K562 (cell line): ENCODE measurements around the gene SIPA1L2. TPM values are rescaled to one million over a fixed set of nuclear protein-coding genes. Genes with fewer than 3 reads are reported as not detected.

Experiments
- ATAC-seq: fragments of 200-7000 bp; cut with Tn5 transposase; 3 replicates; pipeline ENCODE4 v1.9.1; 2020; ENCODE audit warnings: moderate library complexity
- BruUV-seq: library from RNA; stranded (reverse); fragments of 400-500 nt; replicated peaks from 2 replicates; lab custom pipeline; 2021; lab: Mats Ljungman, UMichigan
- CTCF ChIA-PET: fragments of 300-600 bp; formaldehyde crosslinking; extraction: SDS; loops from one replicate; lab custom pipeline; 2021; ENCODE audit warnings: low intra/inter-chr PET ratio; lab: Yijun Ruan, JAX
- POLR2A ChIA-PET: fragments of 300-600, 350-650 bp; sonication (Branson Sonifier 250); formaldehyde crosslinking; extraction: SDS; loops from one replicate; lab custom pipeline; 2021; ENCODE audit warnings: antibody characterized with exemption, inconsistent platforms; lab: Yijun Ruan, JAX
- DNase-seq, 4 experiments: peaks; one replicate each; pipeline versions ENCODE4 v3.0.0 to v3.0.0-alpha.2; 2011 to 2018; ENCODE audit warnings: low spot score in 3 of 4, mixed read lengths in 3 of 4; ENCODE audit errors: extremely low read depth in 1 of 4
- FAIRE-seq: peaks from 2 replicates; lab custom pipeline; 2011; peaks lifted over from hg19 to GRCh38; lab: Jason Lieb, UNC
- H2AFZ ChIP-seq: 2 replicates; pipeline ENCODE4 v1.6.0; 2011; ENCODE audit warnings: low read depth, low read length, control low read depth, inconsistent platforms
- H3K27ac ChIP-seq: fragments of 200-600 bp; 3 replicates; pipeline ENCODE4 v1.8.0; 2011; ENCODE audit warnings: low read depth, mild to moderate bottlenecking, control low read depth, inconsistent platforms, low read length, moderate library complexity, mixed read lengths; ENCODE audit errors: extremely low read depth
- H3K27me3 ChIP-seq, 2 experiments: fragments of 300-600 bp in 1 of 2; 2 replicates in 1 of 2; 3 replicates in 1 of 2; pipeline versions ENCODE4 v1.6.0 to v1.8.0; 2011; ENCODE audit warnings: inconsistent platforms in 2 of 2, low read length in 2 of 2, mild to moderate bottlenecking in 1 of 2, mixed read lengths in 1 of 2, moderate library complexity in 1 of 2; ENCODE audit not compliant: control insufficient read depth in 2 of 2, insufficient read depth in 2 of 2
- H3K36me3 ChIP-seq: fragments of 300-600 bp; 3 replicates; pipeline ENCODE4 v1.8.0; 2011; ENCODE audit warnings: mild to moderate bottlenecking, low read length, inconsistent platforms; ENCODE audit not compliant: control insufficient read depth, insufficient read depth
- H3K4me1 ChIP-seq, 2 experiments: fragments of 200-600 bp in 1 of 2; replicated peaks in 1 of 2; 2 replicates in 1 of 2; 3 replicates in 1 of 2; pipeline versions ENCODE4 v1.5.1 to v1.8.0; 2011; ENCODE audit warnings: inconsistent platforms in 2 of 2, low read length in 2 of 2, mild to moderate bottlenecking in 1 of 2, mixed read lengths in 1 of 2, moderate library complexity in 1 of 2; ENCODE audit not compliant: control insufficient read depth in 2 of 2, insufficient read depth in 2 of 2
- H3K4me2 ChIP-seq: 2 replicates; pipeline ENCODE4 v1.6.1; 2011; ENCODE audit warnings: low read length, control low read depth, inconsistent platforms, mixed read lengths; ENCODE audit not compliant: insufficient read depth
- H3K4me3 ChIP-seq: fragments of 200-600 bp; sonication (generic), shearing (Covaris generic); 2 replicates; pipeline ENCODE4 v1.5.1; 2016; ENCODE audit warnings: control low read depth, inconsistent platforms
- H3K79me2 ChIP-seq: fragments of 200-600 bp; 3 replicates; pipeline ENCODE4 v1.8.0; 2011; ENCODE audit warnings: low read length, inconsistent platforms; ENCODE audit not compliant: control insufficient read depth, insufficient read depth
- H3K9ac ChIP-seq, 2 experiments: 2 replicates each; pipeline versions ENCODE4 v1.6.0 to v1.6.1; 2011; ENCODE audit warnings: low read depth in 2 of 2, low read length in 2 of 2, control low read depth in 1 of 2, inconsistent platforms in 1 of 2, mild to moderate bottlenecking in 1 of 2, mixed read lengths in 1 of 2; ENCODE audit not compliant: insufficient read depth in 1 of 2
- H3K9me1 ChIP-seq: one replicate; pipeline ENCODE4 v1.6.0; 2011; ENCODE audit warnings: inconsistent platforms, mild to moderate bottlenecking, low read length, moderate library complexity; ENCODE audit not compliant: control insufficient read depth, insufficient read depth
- H3K9me3 ChIP-seq: replicated peaks from 2 replicates; pipeline ENCODE4 v1.5.1; 2011; ENCODE audit warnings: low read depth, low read length, inconsistent platforms; ENCODE audit not compliant: control insufficient read depth, insufficient read depth
- H4K20me1 ChIP-seq: replicated peaks from 2 replicates; pipeline ENCODE4 v1.6.1; 2011; ENCODE audit warnings: low read length, inconsistent platforms, mixed read lengths; ENCODE audit not compliant: control insufficient read depth, insufficient read depth
- NR2F6 ChIP-seq: fragments of 450-650 bp; formaldehyde crosslinking; IDR thresholded peaks from 2 replicates; pipeline ENCODE4 v1.4.0; 2020; ENCODE audit warnings: mild to moderate bottlenecking
- PRPF4 ChIP-seq: fragments of 200-400 bp; formaldehyde crosslinking; IDR thresholded peaks from one replicate; pipeline ENCODE4 v1.6.1; 2017; ENCODE audit warnings: low read length, low read depth, mild to moderate bottlenecking; ENCODE audit not compliant: insufficient read depth, poor library complexity, severe bottlenecking
- RAD21 ChIP-seq, 2 experiments: fragments of 250-450 bp in 1 of 2; fragments of 450-650 bp in 1 of 2; sonication (Bioruptor Pico) in 1 of 2; formaldehyde crosslinking in 1 of 2; IDR thresholded peaks in 1 of 2; conservative IDR thresholded peaks in 1 of 2; 2 replicates each; pipeline versions ENCODE4 v1.4.0 to v1.8.0; 2020 to 2022; ENCODE audit warnings: mild to moderate bottlenecking in 2 of 2, moderate library complexity in 1 of 2
- SNRNP70 ChIP-seq: fragments of 200-400 bp; formaldehyde crosslinking; optimal IDR thresholded peaks from 2 replicates; pipeline ENCODE3; 2017; ENCODE audit warnings: low read depth, low read length
- ZNF324 ChIP-seq: fragments of 250-450 bp; sonication (Bioruptor Pico); IDR thresholded peaks from 2 replicates; pipeline ENCODE4 v1.4.0; 2020; ENCODE audit warnings: mild to moderate bottlenecking
- WGBS: fragments of 100-300 bp; shearing (Covaris generic); methylation state at CpG from one replicate; pipeline ENCODE4 v1.1.6; 2016; ENCODE audit warnings: low coverage, mixed read lengths; ENCODE audit not compliant: insufficient coverage; ENCODE audit errors: missing lambda C conversion rate; 5-methylcytosine and 5-hydroxymethylcytosine counted together
- in situ Hi-C: fragments of 300-500 bp; cut with MboI; formaldehyde crosslinking; loops from 4 replicates; pipeline ENCODE4 v1.15.0; 2018; ENCODE audit warnings: inconsistent platforms, mixed read lengths
- intact Hi-C: fragments of 100-400 bp; cut with micrococcal nuclease; formaldehyde crosslinking; loops from 2 replicates; pipeline ENCODE4 v1.14.2; 2022
- polyA plus RNA-seq, 8 experiments: library from polyadenylated mRNA; depleted of rRNA in 4 of 8; stranded (reverse) in 5 of 8; unstranded in 3 of 8; fragments of >200 nt; fragmentation: Nextera tagmentation in 2 of 8; fragmentation: Illumina TruSeq in 1 of 8; extraction: Ambion mirVana in 2 of 8; extraction: Trizol in 1 of 8; gene quantifications; 2 replicates each; pipeline versions ENCODE4 v1.2.1 to v1.2.3, GENCODE V29; 2011 to 2014; ENCODE audit warnings: inconsistent platforms in 1 of 8, missing spikeins in 1 of 8
- total RNA-seq, 7 experiments: library from RNA; depleted of rRNA in 6 of 7; stranded (reverse); fragments of >200 nt in 6 of 7; fragmentation: Illumina TruSeq in 2 of 7; extraction: Trizol in 2 of 7; gene quantifications; 2 replicates each; pipeline versions ENCODE4 v1.2.1 to v1.2.3, GENCODE V29; 2011 to 2021; ENCODE audit warnings: low replicate concordance in 1 of 7
- TF ChIP-seq, protein P1 (sequence below): fragments of 450-650 bp; IDR thresholded peaks from 2 replicates; pipeline ENCODE4 v1.6.1; 2017; ENCODE audit warnings: antibody characterized with exemption, mild to moderate bottlenecking

SIPA1L2 gene
- total and polyA plus RNA-seq, 9 of the 15 experiments (the other 6 are each of a cell fraction or from before 2014, with no cell fraction given), result 0.04 to 0.22 (median 0.06) TPM; not detected in 5

GRCh38 chr1:232627645-232628334 is 2.1 kb downstream of the SIPA1L2 start:
- H4K20me1 ChIP-seq, result no peaks in the 10 kb centered on the region
- H3K9me3 ChIP-seq, result no peaks in the 10 kb centered on the region
- in situ Hi-C loops (loop anchor here (25.0 kb wide), 1 partner anchor 610 kb away; no protein-coding TSS in a partner anchor), intact Hi-C loops (no loop called here)
- FAIRE-seq (no peak), DNase-seq (peak in 2 of 4 experiments; percentile 35 to 41), ATAC-seq (no peak)
- BruUV-seq, result no TSS peak
- H3K27ac ChIP-seq, result no peak overlapping the region
- H3K4me3 ChIP-seq, result no peak overlapping the region
- no peaks in the 10 kb centered on the region for H3K36me3 ChIP-seq
- H3K9ac ChIP-seq, result no peak overlapping the region
- no peaks in the 10 kb centered on the region for H3K9me1 ChIP-seq
- H2AFZ ChIP-seq, result no peak overlapping the region
- H3K4me2 ChIP-seq, result no peak overlapping the region
- 0% methylated on average over 4 of the region's 4 CpGs for WGBS
- H3K79me2 ChIP-seq, result no peaks in the 10 kb centered on the region
- H3K27me3 ChIP-seq, result peaks cover 0 to 3% of the 10 kb centered on the region in 2 experiments; a peak in 2 of 5 replicates
- ChIA-PET CTCF (no interaction called here), POLR2A (interaction anchor here (0.9 kb wide), 1 partner anchor 71 kb away, joined by 3 read pairs; no protein-coding TSS in a partner anchor)
- H3K4me1 ChIP-seq, result no peaks in the 10 kb centered on the region
- TF ChIP-seq ZNF324 (CRISPR knock-in tag) (no peak), NR2F6 (CRISPR knock-in tag) (no peak), RAD21 (CRISPR knock-in tag; conservative IDR thresholded peaks at IDR 0.05 in 1 of 2, IDR thresholded peaks at IDR 0.05 in 1 of 2) (peak in 1 of 2 experiments; percentile 9; a peak in 1 of 4 replicates), PRPF4 (no peak), SNRNP70 (no peak)
- TF ChIP-seq, protein P1, sequence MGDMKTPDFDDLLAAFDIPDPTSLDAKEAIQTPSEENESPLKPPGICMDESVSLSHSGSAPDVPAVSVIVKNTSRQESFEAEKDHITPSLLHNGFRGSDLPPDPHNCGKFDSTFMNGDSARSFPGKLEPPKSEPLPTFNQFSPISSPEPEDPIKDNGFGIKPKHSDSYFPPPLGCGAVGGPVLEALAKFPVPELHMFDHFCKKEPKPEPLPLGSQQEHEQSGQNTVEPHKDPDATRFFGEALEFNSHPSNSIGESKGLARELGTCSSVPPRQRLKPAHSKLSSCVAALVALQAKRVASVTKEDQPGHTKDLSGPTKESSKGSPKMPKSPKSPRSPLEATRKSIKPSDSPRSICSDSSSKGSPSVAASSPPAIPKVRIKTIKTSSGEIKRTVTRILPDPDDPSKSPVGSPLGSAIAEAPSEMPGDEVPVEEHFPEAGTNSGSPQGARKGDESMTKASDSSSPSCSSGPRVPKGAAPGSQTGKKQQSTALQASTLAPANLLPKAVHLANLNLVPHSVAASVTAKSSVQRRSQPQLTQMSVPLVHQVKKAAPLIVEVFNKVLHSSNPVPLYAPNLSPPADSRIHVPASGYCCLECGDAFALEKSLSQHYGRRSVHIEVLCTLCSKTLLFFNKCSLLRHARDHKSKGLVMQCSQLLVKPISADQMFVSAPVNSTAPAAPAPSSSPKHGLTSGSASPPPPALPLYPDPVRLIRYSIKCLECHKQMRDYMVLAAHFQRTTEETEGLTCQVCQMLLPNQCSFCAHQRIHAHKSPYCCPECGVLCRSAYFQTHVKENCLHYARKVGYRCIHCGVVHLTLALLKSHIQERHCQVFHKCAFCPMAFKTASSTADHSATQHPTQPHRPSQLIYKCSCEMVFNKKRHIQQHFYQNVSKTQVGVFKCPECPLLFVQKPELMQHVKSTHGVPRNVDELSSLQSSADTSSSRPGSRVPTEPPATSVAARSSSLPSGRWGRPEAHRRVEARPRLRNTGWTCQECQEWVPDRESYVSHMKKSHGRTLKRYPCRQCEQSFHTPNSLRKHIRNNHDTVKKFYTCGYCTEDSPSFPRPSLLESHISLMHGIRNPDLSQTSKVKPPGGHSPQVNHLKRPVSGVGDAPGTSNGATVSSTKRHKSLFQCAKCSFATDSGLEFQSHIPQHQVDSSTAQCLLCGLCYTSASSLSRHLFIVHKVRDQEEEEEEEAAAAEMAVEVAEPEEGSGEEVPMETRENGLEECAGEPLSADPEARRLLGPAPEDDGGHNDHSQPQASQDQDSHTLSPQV, result no peak
